ENCODE data around the gene NR4A3. TPM values are rescaled to one million over a fixed set of nuclear protein-coding genes. Genes with fewer than 3 reads are reported as not detected.

NR4A3 gene
- total RNA-seq, 3 donors from 2014 or later (not counting 1 experiment from before 2014, with no cell fraction given), result 31.1 to 43.4 (median 38.6) TPM

DNA sequence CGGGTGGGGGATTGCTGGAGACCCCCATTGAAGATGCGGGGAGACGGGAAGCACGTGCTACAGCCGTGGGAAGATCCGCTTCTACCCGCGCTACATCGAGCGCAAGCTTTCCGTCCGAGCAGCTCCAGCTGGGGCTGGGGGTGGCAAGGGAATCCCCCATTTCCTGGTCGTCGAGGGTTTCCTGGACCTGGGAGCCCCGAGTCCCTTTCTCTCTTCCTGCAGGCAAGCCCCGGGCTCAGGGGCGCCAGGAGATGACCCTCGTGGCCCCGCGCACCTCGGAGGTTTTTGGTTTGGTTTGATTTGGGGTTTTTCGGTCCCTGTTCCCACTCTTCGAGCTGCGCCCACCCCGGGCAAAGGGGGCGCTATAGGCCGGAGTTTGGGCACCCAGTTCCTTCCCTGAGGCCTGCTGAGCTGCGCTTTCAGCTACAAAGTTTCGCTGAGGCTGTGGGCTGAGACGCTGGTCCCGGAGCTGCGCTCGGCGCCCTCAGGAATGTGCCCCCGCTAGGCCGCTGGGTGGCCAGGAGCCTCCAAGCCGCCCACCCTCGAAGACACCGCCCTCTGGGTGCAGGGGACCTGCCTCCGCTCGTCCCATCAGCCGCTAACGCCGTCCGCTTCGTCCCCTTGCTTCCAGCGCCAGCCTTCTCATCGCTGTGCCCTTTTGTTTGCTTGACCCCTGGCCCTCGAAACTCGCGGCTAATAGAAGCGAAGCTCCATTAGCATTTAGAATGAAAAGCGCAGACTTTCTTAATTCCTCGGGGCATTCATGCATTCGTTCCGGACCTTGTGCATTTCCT lies 2.9 kb downstream of the NR4A3 start:
- peaks cover 68% of the 10 kb centered on the region for H3K4me1 ChIP-seq (ENCODE audit: control insufficient read depth, insufficient read depth, low read length)
- H3K9me3 ChIP-seq (ENCODE audit: control insufficient read depth, insufficient read depth, low read length), result no peaks in the 10 kb centered on the region
- H3K36me3 ChIP-seq (ENCODE audit: control insufficient read depth, insufficient read depth, low read length), result no peaks in the 10 kb centered on the region
- Mint-ChIP-seq H3K27me3 (ENCODE audit: low read depth in 2 of 2) (peaks cover 58 to 59% of the 10 kb centered on the region in 2 donors), H3K4me3 (peak overlapping the region; percentile 99), H3K36me3 (peaks cover 6% of the 10 kb centered on the region), H3K4me1 (peaks cover 70 to 75% of the 10 kb centered on the region in 2 donors), H3K27ac (peak overlapping the region; percentile 96 to 99), H3K9me3 (no peaks in the 10 kb centered on the region)
- peak overlapping the region; percentile 79 for H3K4me3 ChIP-seq (ENCODE audit: low read length)
- H3K27ac ChIP-seq (ENCODE audit: low read length), result no peak overlapping the region
- 2% methylated on average over 56 of the region's 56 CpGs for WGBS (ENCODE audit: insufficient coverage)
- peak; percentile 79 for TF ChIP-seq CTCF (IDR thresholded peaks at IDR 0.05)
- intact Hi-C loops (cut with micrococcal nuclease), result loop anchor here (1.0 to 10.0 kb wide), 4 partner anchors 82 to 770 kb away; partner anchors contain the start of gene STX17
- peaks cover 19% of the 10 kb centered on the region for H3K27me3 ChIP-seq (ENCODE audit: control insufficient read depth, insufficient read depth, low read length)
- ATAC-seq (no peak), DNase-seq (peak; percentile 75 to 84)

GRCh38 chr9:99825172-99826046 lies 3.7 kb downstream of the NR4A3 start:
- H3K9me3 ChIP-seq (ENCODE audit: control insufficient read depth, insufficient read depth, low read length), result no peaks in the 10 kb centered on the region
- H3K27ac ChIP-seq (ENCODE audit: low read length), result peak overlapping the region; percentile 34
- peak overlapping the region; percentile 99 for H3K4me3 Mint-ChIP-seq
- H3K27me3 Mint-ChIP-seq (ENCODE audit: low read depth in 2 of 2), result peaks cover 66 to 67% of the 10 kb centered on the region in 2 donors
- H3K4me1 ChIP-seq (ENCODE audit: control insufficient read depth, insufficient read depth, low read length), result peaks cover 64% of the 10 kb centered on the region
- intact Hi-C loops (cut with micrococcal nuclease), result loop anchor here (1.0 to 10.0 kb wide), 4 partner anchors 25 to 771 kb away; partner anchors contain the start of gene STX17
- no peaks in the 10 kb centered on the region for H3K36me3 ChIP-seq (ENCODE audit: control insufficient read depth, insufficient read depth, low read length)
- WGBS (ENCODE audit: insufficient coverage), result 12% methylated on average over 41 of the region's 44 CpGs
- no peak for TF ChIP-seq CTCF (IDR thresholded peaks at IDR 0.05)
- H3K4me1 Mint-ChIP-seq, result peaks cover 66 to 70% of the 10 kb centered on the region in 2 donors
- H3K4me3 ChIP-seq (ENCODE audit: low read length), result peak overlapping the region; percentile 79
- H3K27me3 ChIP-seq (ENCODE audit: control insufficient read depth, insufficient read depth, low read length), result peaks cover 19% of the 10 kb centered on the region
- H3K9me3 Mint-ChIP-seq, result no peaks in the 10 kb centered on the region
- peaks cover 13% of the 10 kb centered on the region for H3K36me3 Mint-ChIP-seq
- peak overlapping the region; percentile 96 to 99 for H3K27ac Mint-ChIP-seq
- DNase-seq (no peak), ATAC-seq (no peak)

DNA sequence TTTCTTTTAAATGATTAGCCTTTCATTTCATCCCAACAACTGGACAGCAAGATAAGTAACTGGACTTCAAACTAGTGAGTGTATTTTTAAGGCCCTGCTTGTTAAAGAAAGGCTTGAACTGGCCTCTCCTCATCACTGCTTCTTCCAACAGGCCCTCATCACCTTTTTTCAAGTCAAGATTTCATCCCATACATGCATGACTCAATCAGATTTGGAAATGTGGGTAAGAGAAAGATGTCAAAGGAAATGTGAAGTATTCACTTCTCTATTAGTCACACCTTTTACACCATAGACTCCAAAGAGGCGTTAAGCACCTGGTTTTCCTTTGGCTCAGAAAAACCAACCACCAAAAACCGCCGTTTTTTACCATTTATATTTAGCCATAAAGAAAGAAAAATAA lies 4.9 kb downstream of the NR4A3 start:
- Mint-ChIP-seq H3K27ac (peak overlapping the region in 1 of 2 donors; percentile 96), H3K36me3 (peaks cover 13% of the 10 kb centered on the region)
- H3K27me3 ChIP-seq (ENCODE audit: control insufficient read depth, insufficient read depth, low read length), result peaks cover 19% of the 10 kb centered on the region

More for the DNA sequence above, 4.9 kb downstream of the NR4A3 start:
- H3K27me3 Mint-ChIP-seq (ENCODE audit: low read depth in 2 of 2), result peaks cover 68 to 77% of the 10 kb centered on the region in 2 donors
- Histone ChIP-seq H3K4me3 (ENCODE audit: low read length) (no peak overlapping the region), H3K4me1 (ENCODE audit: control insufficient read depth, insufficient read depth, low read length) (peaks cover 56% of the 10 kb centered on the region), H3K27ac (ENCODE audit: low read length) (no peak overlapping the region), H3K36me3 (ENCODE audit: control insufficient read depth, insufficient read depth, low read length) (no peaks in the 10 kb centered on the region), H3K9me3 (ENCODE audit: control insufficient read depth, insufficient read depth, low read length) (no peaks in the 10 kb centered on the region)
- no peak for ATAC-seq
- peaks cover 57 to 60% of the 10 kb centered on the region in 2 donors for H3K4me1 Mint-ChIP-seq
- DNase-seq, result no peak
- intact Hi-C loops (cut with micrococcal nuclease), result loop anchor here (2.0 to 10.0 kb wide), 3 partner anchors 24 to 772 kb away; no protein-coding TSS in a partner anchor
- WGBS (ENCODE audit: insufficient coverage), result 29% methylated on average over 1 of the region's 3 CpGs
- H3K4me3 Mint-ChIP-seq, result peak overlapping the region; percentile 1
- H3K9me3 Mint-ChIP-seq, result no peaks in the 10 kb centered on the region
- no peak for TF ChIP-seq CTCF (IDR thresholded peaks at IDR 0.05)

Measured in natural killer cell (primary cell).